K562 (cell line): ENCODE results near the gene FAM72A. TPM values are rescaled to one million over a fixed set of nuclear protein-coding genes. Genes with fewer than 3 reads are reported as not detected.
"Not testable (repeated sequence)": the region's sequence is repeated elsewhere in the genome, so short reads cannot be mapped to it uniquely, and the experiment has no call there.

Source experiments
- ATAC-seq: fragments of 200-7000 bp; cut with Tn5 transposase; 3 replicates; pipeline ENCODE4 v1.9.1; 2020; ENCODE audit warnings: moderate library complexity
- BruUV-seq: library from RNA; stranded (reverse); fragments of 400-500 nt; replicated peaks from 2 replicates; lab custom pipeline; 2021; lab: Mats Ljungman, UMichigan
- CTCF ChIA-PET: fragments of 300-600 bp; formaldehyde crosslinking; extraction: SDS; loops from one replicate; lab custom pipeline; 2021; ENCODE audit warnings: low intra/inter-chr PET ratio; lab: Yijun Ruan, JAX
- POLR2A ChIA-PET: fragments of 300-600, 350-650 bp; sonication (Branson Sonifier 250); formaldehyde crosslinking; extraction: SDS; loops from one replicate; lab custom pipeline; 2021; ENCODE audit warnings: antibody characterized with exemption, inconsistent platforms; lab: Yijun Ruan, JAX
- DNase-seq, 4 experiments: peaks; one replicate each; pipeline versions ENCODE4 v3.0.0 to v3.0.0-alpha.2; 2011 to 2018; ENCODE audit warnings: low spot score in 3 of 4, mixed read lengths in 3 of 4; ENCODE audit errors: extremely low read depth in 1 of 4
- FAIRE-seq: peaks from 2 replicates; lab custom pipeline; 2011; peaks lifted over from hg19 to GRCh38; lab: Jason Lieb, UNC
- H2AFZ ChIP-seq: 2 replicates; pipeline ENCODE4 v1.6.0; 2011; ENCODE audit warnings: low read depth, low read length, control low read depth, inconsistent platforms
- H3K27ac ChIP-seq: fragments of 200-600 bp; 3 replicates; pipeline ENCODE4 v1.8.0; 2011; ENCODE audit warnings: low read depth, mild to moderate bottlenecking, control low read depth, inconsistent platforms, low read length, moderate library complexity, mixed read lengths; ENCODE audit errors: extremely low read depth
- H3K27me3 ChIP-seq, 2 experiments: fragments of 300-600 bp in 1 of 2; 2 replicates in 1 of 2; 3 replicates in 1 of 2; pipeline versions ENCODE4 v1.6.0 to v1.8.0; 2011; ENCODE audit warnings: inconsistent platforms in 2 of 2, low read length in 2 of 2, mild to moderate bottlenecking in 1 of 2, mixed read lengths in 1 of 2, moderate library complexity in 1 of 2; ENCODE audit not compliant: control insufficient read depth in 2 of 2, insufficient read depth in 2 of 2
- H3K36me3 ChIP-seq: fragments of 300-600 bp; 3 replicates; pipeline ENCODE4 v1.8.0; 2011; ENCODE audit warnings: mild to moderate bottlenecking, low read length, inconsistent platforms; ENCODE audit not compliant: control insufficient read depth, insufficient read depth
- H3K4me1 ChIP-seq, 2 experiments: fragments of 200-600 bp in 1 of 2; replicated peaks in 1 of 2; 2 replicates in 1 of 2; 3 replicates in 1 of 2; pipeline versions ENCODE4 v1.5.1 to v1.8.0; 2011; ENCODE audit warnings: inconsistent platforms in 2 of 2, low read length in 2 of 2, mild to moderate bottlenecking in 1 of 2, mixed read lengths in 1 of 2, moderate library complexity in 1 of 2; ENCODE audit not compliant: control insufficient read depth in 2 of 2, insufficient read depth in 2 of 2
- H3K4me2 ChIP-seq: 2 replicates; pipeline ENCODE4 v1.6.1; 2011; ENCODE audit warnings: low read length, control low read depth, inconsistent platforms, mixed read lengths; ENCODE audit not compliant: insufficient read depth
- H3K4me3 ChIP-seq: fragments of 200-600 bp; sonication (generic), shearing (Covaris generic); 2 replicates; pipeline ENCODE4 v1.5.1; 2016; ENCODE audit warnings: control low read depth, inconsistent platforms
- H3K79me2 ChIP-seq: fragments of 200-600 bp; 3 replicates; pipeline ENCODE4 v1.8.0; 2011; ENCODE audit warnings: low read length, inconsistent platforms; ENCODE audit not compliant: control insufficient read depth, insufficient read depth
- H3K9ac ChIP-seq, 2 experiments: 2 replicates each; pipeline versions ENCODE4 v1.6.0 to v1.6.1; 2011; ENCODE audit warnings: low read depth in 2 of 2, low read length in 2 of 2, control low read depth in 1 of 2, inconsistent platforms in 1 of 2, mild to moderate bottlenecking in 1 of 2, mixed read lengths in 1 of 2; ENCODE audit not compliant: insufficient read depth in 1 of 2
- H3K9me1 ChIP-seq: one replicate; pipeline ENCODE4 v1.6.0; 2011; ENCODE audit warnings: inconsistent platforms, mild to moderate bottlenecking, low read length, moderate library complexity; ENCODE audit not compliant: control insufficient read depth, insufficient read depth
- H3K9me3 ChIP-seq: replicated peaks from 2 replicates; pipeline ENCODE4 v1.5.1; 2011; ENCODE audit warnings: low read depth, low read length, inconsistent platforms; ENCODE audit not compliant: control insufficient read depth, insufficient read depth
- H4K20me1 ChIP-seq: replicated peaks from 2 replicates; pipeline ENCODE4 v1.6.1; 2011; ENCODE audit warnings: low read length, inconsistent platforms, mixed read lengths; ENCODE audit not compliant: control insufficient read depth, insufficient read depth
- CC2D1A ChIP-seq: fragments of 450-650 bp; IDR thresholded peaks from 2 replicates; pipeline ENCODE4 v1.6.1; 2017; ENCODE audit warnings: mild to moderate bottlenecking
- FOXM1 ChIP-seq, 2 experiments: fragments of 450-650 bp in 1 of 2; sonication (generic) in 1 of 2; formaldehyde crosslinking in 1 of 2; IDR thresholded peaks; 2 replicates each; pipeline versions ENCODE4 v1.6.1 to v1.9.0; 2017 to 2022; ENCODE audit warnings: low read depth in 2 of 2, mild to moderate bottlenecking in 2 of 2, missing genetic modification reagents in 1 of 2, moderate library complexity in 1 of 2
- HMBOX1 ChIP-seq: sonication (generic); IDR thresholded peaks from 2 replicates; pipeline ENCODE4 v1.6.1; 2016
- HNRNPLL ChIP-seq: fragments of 200-400 bp; formaldehyde crosslinking; IDR thresholded peaks from 2 replicates; pipeline ENCODE4 v1.6.1; 2017; ENCODE audit warnings: low read length, low read depth, mild to moderate bottlenecking; ENCODE audit not compliant: poor library complexity, severe bottlenecking
- MYBL2 ChIP-seq, 2 experiments: fragments of 450-650 bp in 1 of 2; sonication (generic) in 1 of 2; formaldehyde crosslinking in 1 of 2; IDR thresholded peaks; 2 replicates each; pipeline versions ENCODE4 v1.6.1 to v1.8.1; 2017 to 2022; ENCODE audit warnings: borderline replicate concordance in 1 of 2, inconsistent platforms in 1 of 2, low read depth in 1 of 2, mild to moderate bottlenecking in 1 of 2, missing genetic modification reagents in 1 of 2, moderate library complexity in 1 of 2
- SP1 ChIP-seq: sonication (generic); formaldehyde crosslinking; IDR thresholded peaks from 2 replicates; pipeline ENCODE4 v1.8.1; 2022; ENCODE audit warnings: mild to moderate bottlenecking, missing genetic modification reagents
- VEZF1 ChIP-seq: fragments of 200-800 bp; sonication (Bioruptor generic); IDR thresholded peaks from 2 replicates; pipeline ENCODE4 v1.6.1; 2017; ENCODE audit warnings: missing genetic modification characterization, missing compliant biosample characterization
- WGBS: fragments of 100-300 bp; shearing (Covaris generic); methylation state at CpG from one replicate; pipeline ENCODE4 v1.1.6; 2016; ENCODE audit warnings: low coverage, mixed read lengths; ENCODE audit not compliant: insufficient coverage; ENCODE audit errors: missing lambda C conversion rate; 5-methylcytosine and 5-hydroxymethylcytosine counted together
- in situ Hi-C: fragments of 300-500 bp; cut with MboI; formaldehyde crosslinking; loops from 4 replicates; pipeline ENCODE4 v1.15.0; 2018; ENCODE audit warnings: inconsistent platforms, mixed read lengths
- intact Hi-C: fragments of 100-400 bp; cut with micrococcal nuclease; formaldehyde crosslinking; loops from 2 replicates; pipeline ENCODE4 v1.14.2; 2022
- polyA plus RNA-seq, 8 experiments: library from polyadenylated mRNA; depleted of rRNA in 4 of 8; stranded (reverse) in 5 of 8; unstranded in 3 of 8; fragments of >200 nt; fragmentation: Nextera tagmentation in 2 of 8; fragmentation: Illumina TruSeq in 1 of 8; extraction: Ambion mirVana in 2 of 8; extraction: Trizol in 1 of 8; gene quantifications; 2 replicates each; pipeline versions ENCODE4 v1.2.1 to v1.2.3, GENCODE V29; 2011 to 2014; ENCODE audit warnings: inconsistent platforms in 1 of 8, missing spikeins in 1 of 8
- total RNA-seq, 7 experiments: library from RNA; depleted of rRNA in 6 of 7; stranded (reverse); fragments of >200 nt in 6 of 7; fragmentation: Illumina TruSeq in 2 of 7; extraction: Trizol in 2 of 7; gene quantifications; 2 replicates each; pipeline versions ENCODE4 v1.2.1 to v1.2.3, GENCODE V29; 2011 to 2021; ENCODE audit warnings: low replicate concordance in 1 of 7

The FAM72A gene
- total and polyA plus RNA-seq, 9 of the 15 experiments (the other 6 are each of a cell fraction or from before 2014, with no cell fraction given) = 12.3 to 58.3 (median 33.5) TPM

GRCh38 chr1:206202789-206203363 is at the start of gene FAM72A (continued):
- peak; percentile 31; the same call in 1 of the 2 replicates for TF ChIP-seq HMBOX1
- TF ChIP-seq FOXM1 (IDR thresholded peaks at IDR 0.05; ENCODE audit: low read depth) = peak; percentile 79
- TF ChIP-seq FOXM1 (CRISPR knock-in tag; IDR thresholded peaks at IDR 0.05; ENCODE audit: low read depth); MYBL2 (CRISPR knock-in tag; IDR thresholded peaks at IDR 0.05; ENCODE audit: borderline replicate concordance): not testable (repeated sequence)
- peak; percentile 93 for TF ChIP-seq MYBL2 (IDR thresholded peaks at IDR 0.05; ENCODE audit: low read depth)
- peak; percentile 94 for TF ChIP-seq HNRNPLL
- peak; percentile 89 for TF ChIP-seq CC2D1A
- peak; percentile 65 for TF ChIP-seq SP1 (CRISPR knock-in tag)
- TF ChIP-seq VEZF1 (CRISPR knock-in tag) = peak; percentile 63

- H3K79me2 ChIP-seq, H4K20me1 ChIP-seq, FAIRE-seq, H3K4me3 ChIP-seq, in situ Hi-C loops, H3K27ac ChIP-seq, H2AFZ ChIP-seq, H3K9me1 ChIP-seq, H3K9me3 ChIP-seq, CTCF ChIA-PET, H3K36me3 ChIP-seq, intact Hi-C loops, H3K4me1 ChIP-seq, POLR2A ChIA-PET, H3K9ac ChIP-seq, ATAC-seq, H3K27me3 ChIP-seq, BruUV-seq, DNase-seq, H3K4me2 ChIP-seq: not testable (repeated sequence)
- 50% methylated on average over 2 of the region's 3 CpGs for WGBS
Measured at GRCh38 chr1:206250953-206251681, 48.5 kb upstream of the FAM72A start.

DNA sequence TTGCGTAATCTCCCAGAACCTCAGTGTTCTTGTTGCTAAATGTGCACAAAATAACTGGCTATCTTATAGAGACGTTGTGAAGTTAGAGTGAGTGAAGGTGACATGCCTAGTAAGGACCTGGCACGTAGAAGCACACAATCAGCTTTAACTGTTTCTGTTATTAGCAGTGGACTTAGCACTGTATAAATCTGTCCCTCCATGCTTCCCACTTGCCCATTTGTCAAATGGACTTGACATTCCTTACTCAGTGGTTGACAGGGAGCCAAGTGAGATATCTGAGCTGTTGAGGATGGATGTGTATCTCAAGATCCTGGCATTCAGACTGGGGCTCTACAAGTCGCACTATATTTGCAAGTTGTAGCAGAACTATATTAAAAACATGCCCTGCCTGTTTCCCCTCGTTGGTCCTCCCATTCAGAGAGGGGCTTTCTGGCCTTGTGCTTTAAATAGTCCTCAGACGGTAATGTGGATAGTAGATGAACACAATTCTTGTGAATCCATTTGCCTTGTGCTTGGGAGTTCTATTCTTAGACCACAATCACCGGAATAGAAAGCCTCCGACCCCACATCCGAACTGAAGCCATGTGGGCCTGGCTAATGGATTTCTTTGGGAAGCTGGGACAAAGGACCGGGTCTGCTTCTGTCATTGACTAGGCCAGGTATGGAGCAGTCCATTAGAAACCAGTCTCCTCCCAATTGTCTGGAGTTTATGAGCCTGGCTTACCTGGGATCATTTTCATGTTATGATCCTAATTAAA is 43.7 kb upstream of the FAM72A start:
- H3K27ac ChIP-seq, H3K4me1 ChIP-seq, H3K9me1 ChIP-seq, intact Hi-C loops, DNase-seq, H3K36me3 ChIP-seq, POLR2A ChIA-PET, in situ Hi-C loops, H3K4me3 ChIP-seq, FAIRE-seq, H3K79me2 ChIP-seq, H3K27me3 ChIP-seq, H3K4me2 ChIP-seq, H3K9ac ChIP-seq, CTCF ChIA-PET, H4K20me1 ChIP-seq, H3K9me3 ChIP-seq, H2AFZ ChIP-seq, BruUV-seq: not testable (repeated sequence)
- no CpG with 5 or more reads among the region's 10 CpGs for WGBS
- peak; percentile 17 for ATAC-seq
